ENCODE results near the gene TM4SF1. TPM values are rescaled to one million over a fixed set of nuclear protein-coding genes. Genes with fewer than 3 reads are reported as not detected.

TM4SF1 gene
- total RNA-seq, 4 donors from 2014 or later = 21.3 to 109 (median 32.3) TPM

GRCh38 chr3:149386299-149386606 is 8.8 kb upstream of the TM4SF1 start:
- Histone ChIP-seq H3K4me1 (peaks cover 0 to 15% (median 7%) of the 10 kb centered on the region in 4 donors), H3K27ac (peak overlapping the region; percentile 10 to 47 (median 28)), H3K36me3 (no peaks in the 10 kb centered on the region), H3K27me3 (no peaks in the 10 kb centered on the region), H3K4me3 (no peak overlapping the region), H3K9me3 (no peaks in the 10 kb centered on the region)
- in situ Hi-C loops (cut with MboI; ENCODE audit: low pct_ligation_motif_present in 1 of 4, low pct_unique_long_range_greater_than_20kb in 1 of 4, low sequenced_read_pairs in 3 of 4) = no loop called here
- DNase-seq = no peak
- TF ChIP-seq CTCF (IDR thresholded peaks at IDR 0.05) (no peak), POLR2AphosphoS5 (IDR thresholded peaks at IDR 0.05) (no peak), POLR2A (IDR thresholded peaks at IDR 0.05) (no peak), EP300 (IDR thresholded peaks at IDR 0.05; ENCODE audit: low read depth) (no peak)
- intact Hi-C loops (cut with DNase I; ENCODE audit: low total_unique reads) = no loop called here
- 52 to 83% methylated on average over 1 of the region's 1 CpG for WGBS, 2 donors (ENCODE audit: low coverage in 1 of 2)

- Histone ChIP-seq H3K36me3 (no peaks in the 10 kb centered on the region), H3K4me3 (no peak overlapping the region), H3K27me3 (no peaks in the 10 kb centered on the region), H3K4me1 (peaks cover 0 to 15% (median 7%) of the 10 kb centered on the region in 4 donors), H3K9me3 (no peaks in the 10 kb centered on the region), H3K27ac (peak overlapping the region in 3 of 4 donors; percentile 10 to 47 (median 19))
- no peak for TF ChIP-seq CTCF (IDR thresholded peaks at IDR 0.05)
- TF ChIP-seq EP300 (IDR thresholded peaks at IDR 0.05; ENCODE audit: low read depth) = no peak
- TF ChIP-seq POLR2A (IDR thresholded peaks at IDR 0.05) = no peak
- TF ChIP-seq POLR2AphosphoS5 (IDR thresholded peaks at IDR 0.05) = no peak
- in situ Hi-C loops (cut with MboI; ENCODE audit: low pct_ligation_motif_present in 1 of 4, low pct_unique_long_range_greater_than_20kb in 1 of 4, low sequenced_read_pairs in 3 of 4) = no loop called here
- DNase-seq = no peak
- intact Hi-C loops (cut with DNase I; ENCODE audit: low total_unique reads) = no loop called here
- 87 to 95% methylated on average over 6 to 7 of the region's 7 CpGs for WGBS, 2 donors (ENCODE audit: low coverage in 1 of 2)
Measured at GRCh38 chr3:149385617-149386298, 8.3 kb upstream of the TM4SF1 start.

GRCh38 chr3:149384911-149385321 is 7.5 kb upstream of the TM4SF1 start:
- no peaks in the 10 kb centered on the region for H3K27me3 ChIP-seq
- H3K4me3 ChIP-seq = no peak overlapping the region
- H3K4me1 ChIP-seq = peaks cover 0 to 15% (median 7%) of the 10 kb centered on the region in 4 donors
- no peak for DNase-seq
- peak overlapping the region in 1 of 4 donors; percentile 19 for H3K27ac ChIP-seq
- no peaks in the 10 kb centered on the region for H3K36me3 ChIP-seq
- 82 to 94% methylated on average over 2 to 6 of the region's 6 CpGs for WGBS, 2 donors (ENCODE audit: low coverage in 1 of 2)
- intact Hi-C loops (cut with DNase I; ENCODE audit: low total_unique reads) = no loop called here
- in situ Hi-C loops (cut with MboI; ENCODE audit: low pct_ligation_motif_present in 1 of 4, low pct_unique_long_range_greater_than_20kb in 1 of 4, low sequenced_read_pairs in 3 of 4) = no loop called here
- TF ChIP-seq CTCF (IDR thresholded peaks at IDR 0.05) = no peak
- TF ChIP-seq POLR2AphosphoS5 (IDR thresholded peaks at IDR 0.05) = peak in 1 of 3 donors; percentile 15
- no peaks in the 10 kb centered on the region for H3K9me3 ChIP-seq

- Histone ChIP-seq H3K4me1 (peaks cover 0 to 15% (median 7%) of the 10 kb centered on the region in 4 donors), H3K27ac (no peak overlapping the region), H3K9me3 (no peaks in the 10 kb centered on the region), H3K36me3 (no peaks in the 10 kb centered on the region), H3K4me3 (no peak overlapping the region), H3K27me3 (no peaks in the 10 kb centered on the region)
- TF ChIP-seq POLR2A (IDR thresholded peaks at IDR 0.05) = no peak
- TF ChIP-seq CTCF (IDR thresholded peaks at IDR 0.05) = no peak
- TF ChIP-seq EP300 (IDR thresholded peaks at IDR 0.05; ENCODE audit: low read depth) = no peak
- TF ChIP-seq POLR2AphosphoS5 (IDR thresholded peaks at IDR 0.05) = no peak
- intact Hi-C loops (cut with DNase I; ENCODE audit: low total_unique reads) = no loop called here
- in situ Hi-C loops (cut with MboI; ENCODE audit: low pct_ligation_motif_present in 1 of 4, low pct_unique_long_range_greater_than_20kb in 1 of 4, low sequenced_read_pairs in 3 of 4) = no loop called here
- no peak for DNase-seq
Measured at GRCh38 chr3:149384167-149384566, 6.7 kb upstream of the TM4SF1 start.

All from transverse colon (tissue), 4 donors.